GM19193 (cell line): ENCODE results near the gene DCAF17.
A peak's percentile ranks its signal among the peaks of the same experiment; 100 is the strongest.

ENCODE experiments used
- POLR2A ChIP-seq: IDR thresholded peaks from 4 replicates; pipeline ENCODE4 v1.6.1; 2011; ENCODE audit not compliant: insufficient read depth, insufficient read length; ENCODE audit errors: extremely low read depth

DCAF17 gene

DNA sequence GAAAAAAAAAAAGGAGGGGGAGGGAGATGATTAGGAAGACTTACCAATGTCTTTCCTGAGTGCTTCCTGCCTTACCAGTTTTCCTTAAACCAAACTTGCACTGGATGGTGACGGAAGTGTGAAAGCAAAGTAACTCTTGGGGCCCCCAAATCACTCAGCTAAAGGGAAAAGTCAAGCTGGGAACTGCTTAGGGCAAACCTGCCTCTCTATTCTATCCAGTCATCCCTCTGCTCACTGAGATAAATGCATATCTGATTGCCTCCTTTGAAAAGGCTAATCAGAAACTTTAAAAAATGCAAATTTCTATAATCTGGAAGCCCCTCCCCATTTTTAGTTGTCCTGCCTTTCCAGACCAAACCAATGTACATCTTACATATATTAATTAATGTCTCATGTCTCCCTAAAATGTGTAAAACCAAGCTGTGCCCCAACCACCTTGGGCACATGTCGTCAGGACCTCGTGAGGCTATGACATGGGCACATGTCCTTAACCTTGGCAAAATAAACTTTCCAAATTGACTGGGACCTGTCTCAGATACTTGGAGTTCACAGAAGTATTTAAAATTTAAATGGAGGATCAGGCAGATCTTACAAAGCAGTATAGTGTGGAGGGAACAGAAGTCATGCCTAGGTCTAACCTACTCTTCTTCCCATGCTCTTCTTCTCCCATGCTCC is 81.0 kb downstream of the DCAF17 start:
- TF ChIP-seq POLR2A: no peak

DNA sequence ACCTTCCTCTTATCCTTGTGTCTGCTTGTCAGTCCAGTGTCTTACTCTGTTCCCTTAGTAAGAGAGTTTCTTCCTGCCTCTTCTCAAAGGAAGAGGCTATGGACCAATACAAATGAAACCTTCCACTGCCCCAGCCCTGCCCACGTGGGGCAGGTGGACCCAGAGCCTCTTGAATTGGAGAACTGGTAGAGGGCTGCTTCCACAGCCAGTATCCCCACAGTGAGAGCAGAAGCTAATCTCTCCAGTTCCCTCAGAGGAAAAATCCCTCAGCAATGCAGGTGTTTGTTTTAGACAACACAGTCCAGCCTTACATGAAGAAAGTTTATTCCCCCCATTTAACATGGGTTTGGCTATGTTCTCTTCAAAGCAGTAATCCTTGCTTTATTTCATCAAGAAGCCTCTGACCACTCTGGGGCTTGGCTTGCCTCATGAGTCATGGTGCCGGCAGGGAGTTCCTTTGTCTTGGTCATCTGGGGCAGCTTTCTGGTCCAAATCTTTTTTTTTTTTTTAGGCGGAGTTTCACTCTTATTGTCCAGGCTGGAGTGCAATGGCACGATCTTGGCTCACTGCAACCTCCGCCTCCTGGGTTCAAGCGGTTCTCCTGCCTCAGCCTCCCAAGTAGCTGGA is 81.8 kb downstream of the DCAF17 start:
- TF ChIP-seq POLR2A: no peak

DNA sequence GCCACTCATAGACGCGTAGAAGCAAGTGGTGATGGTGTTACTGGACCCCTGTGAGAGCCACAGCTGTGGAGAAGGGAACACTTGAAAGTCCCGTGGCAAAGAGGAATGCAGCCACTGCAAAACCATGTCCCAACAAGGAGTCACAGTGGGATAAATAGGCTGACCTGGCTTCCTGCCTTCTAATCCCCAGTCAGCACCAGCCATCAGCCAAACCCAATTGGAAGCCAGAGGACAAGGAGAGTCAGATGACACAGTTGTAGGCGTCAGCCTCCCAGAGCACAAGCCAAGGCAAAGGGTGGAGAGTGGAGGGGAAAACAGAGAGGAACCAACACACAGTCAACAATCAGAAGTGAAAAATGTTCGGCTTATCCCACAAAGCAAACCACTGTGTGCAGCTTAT is 82.8 kb downstream of the DCAF17 start:
- TF ChIP-seq POLR2A: no peak

DNA sequence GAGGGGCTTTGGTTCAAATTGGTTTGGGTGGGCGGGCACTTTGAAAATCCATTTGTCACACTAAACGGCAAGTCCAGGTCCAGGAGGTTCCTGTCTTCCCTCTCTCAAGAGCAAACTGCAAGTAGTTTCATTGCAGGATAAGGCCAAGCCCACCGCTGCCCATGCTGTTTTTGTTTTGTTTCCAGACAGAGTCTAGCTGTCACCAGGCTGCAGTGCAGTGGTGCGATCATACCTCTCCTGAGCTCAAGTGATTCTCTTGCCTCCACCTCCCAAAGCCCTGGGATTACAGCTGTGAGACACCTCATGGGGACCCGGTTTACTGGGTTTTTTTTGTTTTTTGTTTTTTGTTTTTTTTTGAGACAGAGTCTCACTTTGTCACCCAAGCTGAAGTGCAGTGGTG is 86.4 kb downstream of the DCAF17 start:
- TF ChIP-seq POLR2A: no peak

DNA sequence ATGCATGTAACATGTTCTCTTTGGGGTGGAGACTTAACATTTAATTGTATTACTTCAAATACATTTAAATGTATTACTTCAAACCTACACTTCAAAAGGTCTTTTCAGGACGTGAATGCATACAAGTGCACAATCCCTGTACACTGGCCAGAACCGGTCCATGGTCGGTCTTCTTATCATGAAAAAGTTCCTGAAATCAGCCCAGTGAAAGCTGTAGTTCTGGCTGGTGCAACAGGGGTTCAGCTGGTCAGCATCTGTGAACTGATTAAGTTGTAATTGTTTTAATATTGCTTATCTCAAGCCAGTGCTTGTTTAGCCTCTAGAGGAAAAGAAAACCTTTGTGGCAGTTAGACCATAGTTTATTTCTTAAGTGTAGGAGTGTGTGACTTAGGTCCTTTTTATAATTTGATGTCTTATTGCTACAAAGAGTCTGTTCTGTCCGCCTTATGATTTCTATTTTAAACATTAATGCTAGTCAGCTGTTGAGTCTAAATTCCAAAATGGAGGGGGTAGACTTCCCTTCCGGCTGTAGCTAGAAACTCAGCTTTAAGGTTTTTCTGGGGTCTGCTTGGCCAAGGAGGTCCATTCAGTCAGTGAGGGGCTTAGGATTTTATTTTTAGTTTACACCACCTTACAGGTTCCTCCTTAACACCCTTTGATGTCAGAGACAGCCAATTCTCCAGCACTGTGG is 87.5 kb downstream of the DCAF17 start:
- no peak for TF ChIP-seq POLR2A

DNA sequence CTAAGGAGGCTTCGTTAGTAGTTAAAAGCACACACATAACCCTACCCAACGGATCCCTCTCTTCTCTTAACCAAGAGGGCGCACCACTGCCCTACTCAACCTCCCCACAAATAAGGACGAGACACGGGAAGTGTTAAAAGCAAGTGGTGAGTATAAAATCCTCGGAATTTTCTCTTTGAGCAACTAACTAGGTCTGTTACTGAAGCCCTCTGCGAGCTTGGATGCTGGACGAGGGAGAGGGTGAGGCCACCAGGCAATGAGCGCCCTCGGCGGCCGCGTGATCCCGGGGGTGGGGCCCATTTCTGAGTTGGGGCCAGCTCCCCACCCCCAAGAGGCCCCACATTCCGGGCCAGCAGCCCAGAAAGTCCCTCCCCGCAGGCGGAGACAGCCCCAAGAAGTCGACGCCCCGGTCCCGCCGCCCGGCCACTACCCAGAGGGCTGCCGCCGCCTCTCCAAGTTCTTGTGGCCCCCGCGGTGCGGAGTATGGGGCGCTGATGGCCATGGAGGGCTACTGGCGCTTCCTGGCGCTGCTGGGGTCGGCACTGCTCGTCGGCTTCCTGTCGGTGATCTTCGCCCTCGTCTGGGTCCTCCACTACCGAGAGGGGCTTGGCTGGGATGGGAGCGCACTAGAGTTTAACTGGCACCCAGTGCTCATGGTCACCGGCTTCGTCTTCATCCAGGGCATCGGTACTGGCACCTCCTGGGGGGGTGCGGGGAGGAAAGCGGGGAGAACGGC is 88.2 kb downstream of the DCAF17 start, which contains the start of gene CYBRD1:
TSS of gene CYBRD1 (plus strand) at position 423 of the 736 bp plus-strand sequence. CDS start at position 495, 72 bp downstream.
- peak; percentile 76 for TF ChIP-seq POLR2A

DNA sequence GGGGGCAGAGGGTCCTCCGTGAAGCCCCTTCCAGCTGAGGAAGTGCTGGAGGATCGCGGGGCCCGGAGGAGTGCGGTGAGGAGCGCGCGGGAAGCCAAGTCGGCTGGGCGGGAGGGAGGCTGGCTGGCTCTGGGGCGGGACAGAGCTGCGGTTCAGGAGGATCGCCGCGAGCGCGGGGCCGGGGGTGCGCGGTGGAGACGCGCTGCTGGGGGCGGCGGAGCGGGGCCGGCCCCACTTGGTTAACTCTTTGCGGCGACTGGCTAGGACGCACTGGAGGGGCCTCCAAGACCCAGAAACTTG is 88.7 kb downstream of the DCAF17 start:
- no peak for TF ChIP-seq POLR2A

DNA sequence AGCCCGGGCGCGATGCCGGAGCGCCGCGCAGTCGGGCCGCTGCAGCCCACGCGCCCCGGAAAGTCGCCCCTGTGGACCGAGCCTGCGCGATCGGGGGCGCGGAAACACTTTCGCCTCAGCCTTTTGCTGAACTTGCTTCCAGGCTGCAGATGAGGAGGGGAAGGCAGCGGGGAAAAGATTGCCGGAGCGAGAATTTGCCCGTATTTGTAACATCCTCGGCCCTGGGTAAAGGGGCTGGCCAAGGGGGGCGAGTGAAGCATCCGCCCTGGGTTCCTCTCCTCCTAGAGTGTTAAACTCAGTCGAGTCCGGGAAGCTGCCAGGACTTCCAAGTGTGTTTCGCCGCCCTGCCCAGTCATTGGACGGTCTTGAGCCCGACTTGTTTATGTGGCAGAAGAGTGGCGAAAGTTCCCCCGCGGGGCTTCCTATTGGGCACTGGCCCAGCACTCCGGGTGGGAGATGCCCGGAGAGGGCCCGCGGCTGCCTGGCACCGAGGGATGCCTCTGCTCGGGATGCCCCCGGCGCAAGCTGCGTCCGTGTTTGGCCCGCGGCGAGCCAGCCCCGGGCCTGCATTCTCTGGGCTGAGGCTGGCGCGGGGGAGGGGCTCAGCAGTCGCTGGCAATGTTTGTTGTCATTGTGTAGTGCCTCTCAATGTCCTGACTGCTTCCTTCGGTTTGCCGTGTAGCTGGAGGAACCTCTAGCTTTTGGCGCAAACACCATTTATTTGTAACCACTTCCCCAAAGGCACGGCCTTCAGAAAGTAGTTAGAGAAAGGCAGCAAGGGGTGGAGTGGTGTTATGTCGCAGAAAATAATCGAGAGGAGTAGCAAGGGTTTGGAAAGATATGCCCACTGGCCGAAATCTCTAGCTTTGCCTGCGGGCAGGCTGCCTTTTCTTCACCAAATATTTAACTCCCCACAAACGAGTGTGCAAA is 89.3 kb downstream of the DCAF17 start:
- TF ChIP-seq POLR2A: no peak

DNA sequence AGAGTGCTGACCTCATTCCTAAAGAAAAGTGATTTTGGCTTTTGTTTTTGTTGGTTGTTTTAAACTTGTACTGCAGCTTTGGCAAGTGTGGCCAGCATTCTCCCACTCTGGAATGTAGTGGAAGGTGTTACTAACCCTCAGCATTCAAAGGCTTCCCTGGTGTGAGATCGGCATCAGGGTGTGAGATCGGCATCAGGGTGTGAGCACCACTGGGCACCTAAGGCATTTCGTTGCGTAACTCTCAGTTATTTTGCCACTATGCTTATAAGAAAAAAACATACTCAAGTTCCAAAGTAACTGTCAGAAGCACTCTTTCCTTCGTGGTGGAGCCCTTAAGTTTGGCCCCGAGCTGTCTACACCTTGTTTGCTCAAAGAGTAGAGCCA is 90.0 kb downstream of the DCAF17 start:
- TF ChIP-seq POLR2A: no peak

DNA sequence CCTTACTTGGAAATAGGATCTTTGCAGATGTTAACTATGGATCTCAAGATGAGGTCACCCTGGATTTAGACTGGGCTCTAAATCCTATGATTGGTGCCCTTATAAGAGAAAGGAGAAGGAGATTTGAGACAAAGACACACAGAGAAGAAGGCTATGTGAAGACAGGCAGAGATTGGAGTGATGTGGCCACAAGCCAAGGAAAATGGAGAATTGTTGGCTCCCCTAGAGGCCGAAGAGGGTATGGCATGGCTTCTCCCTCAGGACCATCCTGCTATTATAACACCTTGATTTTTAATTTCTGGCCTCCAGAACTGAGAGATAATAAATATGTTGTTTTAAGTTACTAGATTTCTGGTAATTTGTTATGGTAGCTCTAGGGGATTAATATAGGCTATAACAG is 95.9 kb downstream of the DCAF17 start:
- no peak for TF ChIP-seq POLR2A

DNA sequence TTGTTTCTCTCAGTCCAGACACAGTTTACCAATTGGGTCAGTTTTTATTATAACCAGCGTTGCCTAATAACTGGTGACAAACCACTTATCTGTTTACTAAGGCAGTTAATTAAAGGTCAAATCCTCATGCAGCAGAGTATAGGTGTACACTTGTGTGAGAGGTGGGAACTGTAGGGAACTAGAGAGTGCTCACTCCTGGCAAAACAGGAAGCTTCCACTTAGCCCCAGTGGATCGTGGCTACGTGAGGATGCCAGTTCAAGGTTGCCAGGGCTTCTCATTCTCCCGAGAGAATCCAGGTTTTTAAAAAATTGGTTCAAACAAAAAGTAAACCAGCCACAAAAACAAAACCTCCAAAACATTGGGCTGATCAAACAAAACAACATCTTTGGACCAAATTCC is 96.4 kb downstream of the DCAF17 start:
- TF ChIP-seq POLR2A: no peak

DNA sequence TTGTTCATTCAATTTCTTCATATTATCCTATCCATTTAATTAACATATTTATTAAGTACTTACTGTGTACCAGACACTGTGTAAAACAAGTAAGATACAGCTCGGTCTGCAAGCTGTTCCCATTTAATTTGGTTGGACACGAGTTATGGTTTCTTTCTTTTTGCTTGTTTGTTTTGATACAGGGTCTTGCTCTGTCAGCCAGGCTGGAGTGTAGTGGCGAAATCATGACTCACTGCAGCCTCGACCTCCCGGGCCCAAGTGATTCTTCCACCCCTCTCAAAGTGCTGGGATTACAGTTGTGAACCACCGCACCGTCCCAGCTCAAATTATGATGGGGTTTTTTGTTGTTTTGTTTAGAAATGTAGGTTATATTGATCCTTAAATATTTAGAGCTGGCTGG is 97.3 kb downstream of the DCAF17 start:
- TF ChIP-seq POLR2A: no peak

DNA sequence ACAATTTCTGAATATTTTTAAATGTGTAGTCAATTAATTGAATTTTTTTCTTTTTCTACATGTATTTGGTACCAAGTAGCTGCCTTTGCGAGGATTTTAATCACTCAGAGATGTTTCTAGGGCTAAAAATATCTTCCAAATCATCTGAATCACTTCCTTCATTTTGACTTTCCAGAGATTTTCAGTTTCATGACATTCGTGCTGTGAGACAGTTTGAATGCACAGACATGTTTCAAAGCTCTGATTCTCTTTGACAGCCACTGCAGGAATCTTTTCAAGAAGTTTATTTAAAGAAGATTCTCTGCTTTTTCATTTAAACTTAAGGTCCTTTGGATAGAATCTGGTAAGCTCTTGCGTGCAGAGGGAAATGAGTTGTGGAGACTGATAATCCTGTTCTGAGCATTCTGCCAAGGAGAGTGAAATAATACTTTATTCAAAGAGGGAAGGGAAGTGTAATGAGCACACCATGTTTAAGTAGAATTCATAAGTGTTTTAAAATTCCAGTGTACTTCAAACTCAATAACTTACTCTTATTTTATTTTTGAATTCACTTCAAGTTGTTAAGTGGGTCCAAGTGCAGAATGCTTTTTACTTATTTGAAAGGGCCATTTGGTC is 97.9 kb downstream of the DCAF17 start:
- TF ChIP-seq POLR2A: no peak

DNA sequence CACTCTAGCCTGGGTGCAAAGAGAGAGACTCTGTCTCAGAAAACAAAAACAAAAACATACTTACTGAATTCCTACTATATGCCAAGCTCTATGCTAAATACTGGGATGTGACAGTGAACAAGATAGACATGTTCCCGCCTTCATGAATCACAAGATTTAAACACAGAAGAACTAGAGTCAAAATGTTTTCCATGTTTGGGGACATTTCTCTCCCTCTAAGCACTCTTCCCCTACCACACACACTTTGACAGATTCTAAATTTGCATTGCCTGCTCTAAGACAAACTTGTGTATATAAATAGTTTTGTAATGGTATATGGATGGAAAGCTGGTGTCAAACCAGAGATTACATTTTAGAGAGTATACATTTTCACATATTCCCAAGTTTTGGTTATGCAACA is 99.3 kb downstream of the DCAF17 start:
- TF ChIP-seq POLR2A: no peak
